ENCODE data around the gene PRR5L. TPM values are rescaled to one million over a fixed set of nuclear protein-coding genes. Genes with fewer than 3 reads are reported as not detected.

The PRR5L gene
- total and polyA plus RNA-seq, 7 donors: 3.3 to 105 (median 11.9) TPM

DNA sequence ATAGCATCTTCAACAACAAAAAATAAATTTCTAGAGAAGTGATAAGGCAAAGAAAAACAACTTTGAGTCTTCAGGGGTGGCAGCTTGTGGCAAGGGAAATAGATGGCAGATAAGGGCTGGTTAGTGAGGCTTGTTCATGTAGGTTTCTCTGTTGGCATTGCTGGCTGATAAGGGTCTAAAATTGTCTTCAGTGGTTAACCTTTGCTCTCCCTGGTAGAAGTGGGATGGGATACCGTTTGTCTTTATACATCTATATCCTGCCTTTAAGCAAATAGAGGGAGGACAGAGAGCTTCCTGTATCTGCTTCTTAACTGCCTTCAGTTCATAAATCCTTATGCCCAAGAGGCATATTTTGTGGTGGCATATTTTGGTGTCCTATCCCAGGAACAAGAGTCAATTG lies 156.9 kb downstream of the PRR5L start:
- intact Hi-C loops (cut with DNase I): no loop called here
- Histone ChIP-seq H3K4me3 (no peak overlapping the region), H3K9me3 (no peaks in the 10 kb centered on the region), H3K36me3 (no peaks in the 10 kb centered on the region), H3K27me3 (no peaks in the 10 kb centered on the region), H3K4me1 (peaks cover 0 to 29% (median 16%) of the 10 kb centered on the region in 4 donors), H3K27ac (no peak overlapping the region)
- TF ChIP-seq POLR2A (IDR thresholded peaks at IDR 0.05) (no peak), EP300 (IDR thresholded peaks at IDR 0.05) (no peak), POLR2AphosphoS5 (IDR thresholded peaks at IDR 0.05) (no peak)
- TF ChIP-seq, protein P1, sequence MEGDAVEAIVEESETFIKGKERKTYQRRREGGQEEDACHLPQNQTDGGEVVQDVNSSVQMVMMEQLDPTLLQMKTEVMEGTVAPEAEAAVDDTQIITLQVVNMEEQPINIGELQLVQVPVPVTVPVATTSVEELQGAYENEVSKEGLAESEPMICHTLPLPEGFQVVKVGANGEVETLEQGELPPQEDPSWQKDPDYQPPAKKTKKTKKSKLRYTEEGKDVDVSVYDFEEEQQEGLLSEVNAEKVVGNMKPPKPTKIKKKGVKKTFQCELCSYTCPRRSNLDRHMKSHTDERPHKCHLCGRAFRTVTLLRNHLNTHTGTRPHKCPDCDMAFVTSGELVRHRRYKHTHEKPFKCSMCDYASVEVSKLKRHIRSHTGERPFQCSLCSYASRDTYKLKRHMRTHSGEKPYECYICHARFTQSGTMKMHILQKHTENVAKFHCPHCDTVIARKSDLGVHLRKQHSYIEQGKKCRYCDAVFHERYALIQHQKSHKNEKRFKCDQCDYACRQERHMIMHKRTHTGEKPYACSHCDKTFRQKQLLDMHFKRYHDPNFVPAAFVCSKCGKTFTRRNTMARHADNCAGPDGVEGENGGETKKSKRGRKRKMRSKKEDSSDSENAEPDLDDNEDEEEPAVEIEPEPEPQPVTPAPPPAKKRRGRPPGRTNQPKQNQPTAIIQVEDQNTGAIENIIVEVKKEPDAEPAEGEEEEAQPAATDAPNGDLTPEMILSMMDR (IDR thresholded peaks at IDR 0.05): no peak
- DNase-seq: no peak
- 7 to 14% methylated on average over 1 of the region's 1 CpG for WGBS, 2 donors

DNA sequence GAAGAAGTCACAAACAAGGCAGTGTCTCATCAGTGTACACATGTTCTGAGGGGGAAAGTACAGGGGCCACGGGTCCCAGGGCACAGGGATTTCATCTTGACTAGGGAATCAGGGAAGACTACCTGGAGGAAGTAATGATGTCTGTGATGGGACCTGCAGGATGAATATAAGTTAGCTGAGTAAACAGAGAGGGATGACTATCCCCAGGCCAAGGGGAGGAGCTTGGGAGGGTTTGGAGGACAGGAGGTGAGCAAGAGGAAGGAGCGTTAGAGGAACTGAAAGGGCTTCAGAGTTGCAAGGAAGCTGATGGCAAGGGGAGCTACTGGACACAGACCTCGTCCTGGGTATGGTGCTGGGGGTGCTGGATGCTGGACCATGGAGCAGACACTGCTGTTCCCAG lies 157.6 kb downstream of the PRR5L start:
- intact Hi-C loops (cut with DNase I): no loop called here
- Histone ChIP-seq H3K4me1 (peaks cover 0 to 29% (median 16%) of the 10 kb centered on the region in 4 donors), H3K27ac (no peak overlapping the region)

DNA sequence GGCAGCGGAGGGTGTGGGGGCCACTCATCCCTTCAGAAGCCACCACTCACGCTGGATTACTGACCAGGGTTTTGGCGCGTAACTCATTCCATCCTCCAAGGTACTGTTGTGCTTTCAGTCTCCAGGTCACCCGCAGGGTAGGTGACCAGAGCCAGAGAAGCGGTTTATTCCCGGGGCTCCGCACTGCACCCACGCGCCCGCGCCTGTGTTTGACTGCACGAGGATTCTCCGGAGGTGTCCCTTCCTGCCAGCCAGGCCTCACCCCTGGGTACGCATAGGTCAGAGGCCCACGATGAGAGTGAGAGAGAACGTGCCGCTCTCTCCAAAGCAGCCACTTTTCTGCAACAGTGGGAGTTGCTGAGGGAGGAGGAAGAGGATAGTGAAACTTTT lies 158.5 kb downstream of the PRR5L start:
- Histone ChIP-seq H3K36me3 (no peaks in the 10 kb centered on the region), H3K27ac (peak overlapping the region in 2 of 4 donors; percentile 62 to 73), H3K4me1 (peaks cover 0 to 27% (median 14%) of the 10 kb centered on the region in 4 donors), H3K4me3 (no peak overlapping the region), H3K9me3 (no peaks in the 10 kb centered on the region), H3K27me3 (no peaks in the 10 kb centered on the region)
- 90 to 91% methylated on average over 18 of the region's 18 CpGs for WGBS, 2 donors
- no peak for DNase-seq
- TF ChIP-seq EP300 (IDR thresholded peaks at IDR 0.05) (no peak), POLR2A (IDR thresholded peaks at IDR 0.05) (no peak), POLR2AphosphoS5 (IDR thresholded peaks at IDR 0.05) (no peak)
- TF ChIP-seq, protein P1 (IDR thresholded peaks at IDR 0.05): no peak
- intact Hi-C loops (cut with DNase I): no loop called here

More for the DNA sequence above, 157.6 kb downstream of the PRR5L start:
- no peaks in the 10 kb centered on the region for H3K9me3 ChIP-seq
- no peak overlapping the region for H3K4me3 ChIP-seq
- H3K27me3 ChIP-seq: no peaks in the 10 kb centered on the region
- no peak for DNase-seq
- 42 to 56% methylated on average over 3 of the region's 3 CpGs for WGBS, 2 donors
- no peak for TF ChIP-seq POLR2A (IDR thresholded peaks at IDR 0.05)
- TF ChIP-seq POLR2AphosphoS5 (IDR thresholded peaks at IDR 0.05): no peak
- no peaks in the 10 kb centered on the region for H3K36me3 ChIP-seq

DNA sequence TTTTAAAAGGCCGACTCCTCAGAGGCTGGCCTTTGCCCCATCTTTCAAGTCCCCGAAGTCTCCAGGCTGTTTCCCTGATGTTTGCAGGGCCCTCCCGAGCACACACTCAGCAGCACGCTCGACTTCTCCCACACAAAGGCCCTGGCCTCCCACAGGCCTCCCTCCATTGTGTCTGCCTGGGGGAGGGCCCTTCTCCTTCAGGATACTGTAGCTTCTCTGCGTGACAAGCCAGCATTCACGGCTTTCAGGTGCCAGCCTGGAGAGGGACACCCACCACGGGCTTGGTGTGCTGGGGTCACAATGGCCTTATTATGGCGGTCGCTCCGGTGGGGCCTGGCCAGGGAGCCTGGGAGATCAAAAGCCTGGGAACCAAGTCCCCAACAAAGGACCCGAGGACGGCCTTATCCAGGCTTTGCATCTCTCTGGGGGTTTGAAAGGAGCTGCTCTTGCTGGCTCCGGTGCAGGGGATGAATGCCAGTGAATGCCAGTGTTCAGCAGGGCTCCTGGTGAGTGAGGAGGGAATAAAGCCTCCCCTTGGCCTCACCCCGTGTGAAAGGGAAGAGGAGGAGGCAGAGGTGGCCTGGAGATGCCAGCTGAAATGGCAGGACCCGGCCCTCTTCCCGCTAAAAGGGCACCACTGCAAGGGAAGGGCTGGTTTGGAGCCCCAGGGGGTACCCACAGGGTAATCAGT lies 159.0 kb downstream of the PRR5L start:
- Histone ChIP-seq H3K27ac (peak overlapping the region; percentile 57 to 73 (median 66)), H3K27me3 (no peaks in the 10 kb centered on the region), H3K4me3 (no peak overlapping the region), H3K36me3 (no peaks in the 10 kb centered on the region), H3K9me3 (no peaks in the 10 kb centered on the region), H3K4me1 (peaks cover 0 to 22% (median 9%) of the 10 kb centered on the region in 4 donors)
- no peak for TF ChIP-seq POLR2A (IDR thresholded peaks at IDR 0.05)
- no peak for TF ChIP-seq POLR2AphosphoS5 (IDR thresholded peaks at IDR 0.05)
- TF ChIP-seq, protein P1 (IDR thresholded peaks at IDR 0.05): no peak
- TF ChIP-seq EP300 (IDR thresholded peaks at IDR 0.05): no peak
- no peak for DNase-seq
- intact Hi-C loops (cut with DNase I): no loop called here
- WGBS, 2 donors: 77 to 82% methylated on average over 17 of the region's 17 CpGs

DNA sequence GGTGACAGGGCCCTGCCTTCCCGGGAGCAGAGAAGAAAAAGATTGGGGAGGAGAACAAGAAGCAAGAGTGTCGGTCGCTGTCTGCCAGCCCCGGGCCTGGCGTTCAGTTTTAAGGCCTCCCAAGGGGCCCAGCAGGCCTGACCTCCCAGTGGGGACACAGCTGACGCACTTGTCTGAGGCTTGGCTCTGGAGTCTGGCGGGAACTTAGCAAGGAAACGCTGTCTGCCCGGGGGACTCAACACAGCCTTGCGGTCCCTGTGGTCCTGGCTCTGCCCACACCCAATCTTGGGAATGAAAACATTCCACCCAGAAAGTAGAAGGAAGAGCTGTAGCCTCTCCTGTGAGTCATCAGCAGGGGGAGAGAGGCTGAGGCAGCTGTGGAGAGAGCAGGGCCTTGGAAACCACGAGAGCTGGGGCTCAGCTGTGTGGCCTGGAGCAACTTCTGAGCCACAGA lies 159.6 kb downstream of the PRR5L start:
- peak; percentile 87 for DNase-seq
- Histone ChIP-seq H3K4me3 (no peak overlapping the region), H3K27ac (peak overlapping the region; percentile 59 to 73 (median 66)), H3K9me3 (no peaks in the 10 kb centered on the region), H3K27me3 (no peaks in the 10 kb centered on the region), H3K36me3 (no peaks in the 10 kb centered on the region), H3K4me1 (peaks cover 0 to 16% (median 3%) of the 10 kb centered on the region in 4 donors)
- intact Hi-C loops (cut with DNase I): no loop called here
- TF ChIP-seq POLR2A (IDR thresholded peaks at IDR 0.05) (no peak), POLR2AphosphoS5 (IDR thresholded peaks at IDR 0.05) (peak in 3 of 4 donors; percentile 33 to 47 (median 37))
- 58 to 81% methylated on average over 11 of the region's 11 CpGs for WGBS, 2 donors

Data from sigmoid colon (tissue), 7 donors.